K562 (cell line): Measurements from ENCODE around the gene PIGL. TPM values are rescaled to one million over a fixed set of nuclear protein-coding genes. Genes with fewer than 3 reads are reported as not detected.

Experiments
- ATF7 ChIP-seq: fragments of 450-650 bp; IDR thresholded peaks from 2 replicates; pipeline ENCODE4 v1.7.1; 2014; ENCODE audit warnings: mild to moderate bottlenecking, moderate library complexity
- CAMTA2 ChIP-seq: fragments of 250-450 bp; sonication (Bioruptor Pico); conservative IDR thresholded peaks from 2 replicates; pipeline ENCODE4 v1.5.1; 2022
- KHSRP ChIP-seq: fragments of 450-650 bp; IDR thresholded peaks from 2 replicates; pipeline ENCODE4 v1.6.1; 2017
- TAF1 ChIP-seq: IDR thresholded peaks from 2 replicates; pipeline ENCODE4 v1.6.1; 2011; ENCODE audit warnings: mild to moderate bottlenecking, low read length, moderate library complexity; ENCODE audit not compliant: insufficient read depth, control insufficient read depth, severe bottlenecking; ENCODE audit errors: extremely low read depth
- polyA plus RNA-seq, 8 experiments: library from polyadenylated mRNA; depleted of rRNA in 4 of 8; stranded (reverse) in 5 of 8; unstranded in 3 of 8; fragments of >200 nt; fragmentation: Nextera tagmentation in 2 of 8; fragmentation: Illumina TruSeq in 1 of 8; extraction: Ambion mirVana in 2 of 8; extraction: Trizol in 1 of 8; gene quantifications; 2 replicates each; pipeline versions ENCODE4 v1.2.1 to v1.2.3, GENCODE V29; 2011 to 2014; ENCODE audit warnings: inconsistent platforms in 1 of 8, missing spikeins in 1 of 8
- total RNA-seq, 7 experiments: library from RNA; depleted of rRNA in 6 of 7; stranded (reverse); fragments of >200 nt in 6 of 7; fragmentation: Illumina TruSeq in 2 of 7; extraction: Trizol in 2 of 7; gene quantifications; 2 replicates each; pipeline versions ENCODE4 v1.2.1 to v1.2.3, GENCODE V29; 2011 to 2021; ENCODE audit warnings: low replicate concordance in 1 of 7
- TF ChIP-seq, protein P1 (sequence below): sonication (generic); formaldehyde crosslinking; IDR thresholded peaks from 2 replicates; pipeline ENCODE4 v1.9.0; 2022; ENCODE audit warnings: mild to moderate bottlenecking, missing genetic modification reagents
- TF ChIP-seq, protein P2 (sequence below): fragments of 250-450 bp; sonication (Bioruptor Pico); IDR thresholded peaks from 2 replicates; pipeline ENCODE4 v1.5.0; 2020; ENCODE audit warnings: mild to moderate bottlenecking
- TF ChIP-seq, protein P3 (sequence below): fragments of 250-450 bp; sonication (Bioruptor Pico); IDR thresholded peaks from 2 replicates; pipeline ENCODE4 v1.8.0; 2021; ENCODE audit warnings: mild to moderate bottlenecking, moderate library complexity

The PIGL gene
- total and polyA plus RNA-seq, 9 of the 15 experiments (the other 6 are each of a cell fraction or from before 2014, with no cell fraction given): 19.9 to 55.3 (median 29.6) TPM

DNA sequence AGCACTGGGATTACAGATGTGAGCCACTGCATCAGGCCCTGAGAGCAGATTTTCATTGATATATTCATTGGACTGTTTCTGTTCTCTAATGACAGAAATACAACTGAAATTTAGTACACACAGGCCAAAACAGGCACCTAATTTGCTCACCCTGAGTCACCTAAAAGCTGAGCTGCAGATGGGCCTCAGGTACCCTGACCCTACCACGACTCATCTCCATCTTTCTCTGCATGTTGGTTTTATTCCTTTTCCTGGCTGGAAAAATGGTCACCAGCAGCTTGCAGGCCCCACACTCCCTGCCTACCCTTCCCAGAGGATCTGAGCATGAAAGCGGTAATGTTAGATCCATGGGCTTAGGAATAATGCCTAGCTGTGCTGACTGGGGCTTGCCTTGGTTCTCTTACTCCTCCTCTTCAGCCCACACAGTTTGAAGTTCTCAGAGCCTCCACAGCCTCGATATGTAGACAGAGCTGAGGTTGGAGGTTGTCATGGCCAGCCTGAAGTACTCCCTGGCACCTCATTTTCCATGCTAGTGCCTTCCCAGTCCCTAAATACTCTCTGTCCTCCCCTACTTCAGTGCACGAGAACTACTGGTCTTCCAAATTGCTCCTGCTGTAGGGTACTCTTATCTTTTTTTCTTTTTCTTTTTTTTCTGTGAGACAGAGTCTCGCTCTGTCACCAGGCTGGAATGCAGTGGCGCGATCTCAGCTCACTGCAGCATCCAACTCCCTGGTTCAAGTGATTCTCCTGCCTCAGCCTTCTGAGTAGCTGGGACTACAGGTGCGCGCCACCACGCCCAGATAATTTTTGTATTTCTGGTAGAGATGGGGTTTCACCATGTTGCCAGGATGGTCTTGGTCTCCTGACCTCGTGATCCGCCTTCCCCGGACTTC is 85.2 kb downstream of the PIGL start (continued):
- TF ChIP-seq TAF1 (no peak), CAMTA2 (CRISPR knock-in tag) (no peak), KHSRP (no peak), ATF7 (no peak)
- TF ChIP-seq, protein P1, sequence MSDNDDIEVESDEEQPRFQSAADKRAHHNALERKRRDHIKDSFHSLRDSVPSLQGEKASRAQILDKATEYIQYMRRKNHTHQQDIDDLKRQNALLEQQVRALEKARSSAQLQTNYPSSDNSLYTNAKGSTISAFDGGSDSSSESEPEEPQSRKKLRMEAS: no peak
- TF ChIP-seq, protein P2, sequence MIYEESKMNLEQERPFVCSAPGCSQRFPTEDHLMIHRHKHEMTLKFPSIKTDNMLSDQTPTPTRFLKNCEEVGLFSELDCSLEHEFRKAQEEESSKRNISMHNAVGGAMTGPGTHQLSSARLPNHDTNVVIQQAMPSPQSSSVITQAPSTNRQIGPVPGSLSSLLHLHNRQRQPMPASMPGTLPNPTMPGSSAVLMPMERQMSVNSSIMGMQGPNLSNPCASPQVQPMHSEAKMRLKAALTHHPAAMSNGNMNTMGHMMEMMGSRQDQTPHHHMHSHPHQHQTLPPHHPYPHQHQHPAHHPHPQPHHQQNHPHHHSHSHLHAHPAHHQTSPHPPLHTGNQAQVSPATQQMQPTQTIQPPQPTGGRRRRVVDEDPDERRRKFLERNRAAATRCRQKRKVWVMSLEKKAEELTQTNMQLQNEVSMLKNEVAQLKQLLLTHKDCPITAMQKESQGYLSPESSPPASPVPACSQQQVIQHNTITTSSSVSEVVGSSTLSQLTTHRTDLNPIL (CRISPR knock-in tag): no peak
- TF ChIP-seq, protein P3, sequence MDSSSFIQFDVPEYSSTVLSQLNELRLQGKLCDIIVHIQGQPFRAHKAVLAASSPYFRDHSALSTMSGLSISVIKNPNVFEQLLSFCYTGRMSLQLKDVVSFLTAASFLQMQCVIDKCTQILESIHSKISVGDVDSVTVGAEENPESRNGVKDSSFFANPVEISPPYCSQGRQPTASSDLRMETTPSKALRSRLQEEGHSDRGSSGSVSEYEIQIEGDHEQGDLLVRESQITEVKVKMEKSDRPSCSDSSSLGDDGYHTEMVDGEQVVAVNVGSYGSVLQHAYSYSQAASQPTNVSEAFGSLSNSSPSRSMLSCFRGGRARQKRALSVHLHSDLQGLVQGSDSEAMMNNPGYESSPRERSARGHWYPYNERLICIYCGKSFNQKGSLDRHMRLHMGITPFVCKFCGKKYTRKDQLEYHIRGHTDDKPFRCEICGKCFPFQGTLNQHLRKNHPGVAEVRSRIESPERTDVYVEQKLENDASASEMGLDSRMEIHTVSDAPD (CRISPR knock-in tag): no peak
- TF ChIP-seq, all 486 proteins: peak for 0
